Endothelial cell of umbilical vein (primary cell): ENCODE data around the gene KAZN. TPM values are rescaled to one million over a fixed set of nuclear protein-coding genes. Genes with fewer than 3 reads are reported as not detected.

Experiments used
- BruUV-seq: library from RNA; stranded (reverse); fragments of 400-500 nt; replicated peaks from 2 replicates; lab custom pipeline; 2021; lab: Mats Ljungman, UMichigan
- CTCF ChIA-PET: fragments of 300-600, 350-600 bp; sonication (Branson Sonifier 250); formaldehyde crosslinking; loops from one replicate; lab custom pipeline; 2021; ENCODE audit warnings: antibody characterized with exemption, inconsistent platforms; lab: Charles Lee
- POLR2A ChIA-PET: fragments of 300-600, 350-600 bp; sonication (Branson Sonifier 250); formaldehyde crosslinking; loops from one replicate; lab custom pipeline; 2021; ENCODE audit warnings: antibody characterized with exemption, inconsistent platforms; lab: Charles Lee
- DNase-seq: peaks from one replicate; pipeline ENCODE4 v3.0.0-alpha.2; 2011; ENCODE audit warnings: low read depth, low spot score
- FAIRE-seq: peaks from 2 replicates; lab custom pipeline; 2011; peaks lifted over from hg19 to GRCh38; lab: Jason Lieb, UNC
- H2AFZ ChIP-seq: 2 replicates; pipeline ENCODE4 v1.6.0; 2012; ENCODE audit warnings: low read depth, low read length, control low read depth, inconsistent platforms
- H3K27ac ChIP-seq: 2 replicates; pipeline ENCODE4 v1.5.1; 2011; ENCODE audit warnings: low read depth, mild to moderate bottlenecking, control low read depth, low read length, moderate library complexity; ENCODE audit not compliant: insufficient read depth
- H3K27me3 ChIP-seq, 2 experiments: 2 replicates each; pipeline versions ENCODE4 v1.6.0 to v1.6.1; 2011; ENCODE audit warnings: low read length in 2 of 2, mixed read lengths in 1 of 2; ENCODE audit not compliant: control insufficient read depth in 2 of 2, insufficient read depth in 2 of 2
- H3K36me3 ChIP-seq, 2 experiments: 2 replicates in 1 of 2; 3 replicates in 1 of 2; pipeline ENCODE4 v1.5.1; 2011; ENCODE audit warnings: low read length in 2 of 2, mild to moderate bottlenecking in 1 of 2, moderate library complexity in 1 of 2; ENCODE audit not compliant: control insufficient read depth in 2 of 2, insufficient read depth in 2 of 2; ENCODE audit errors: extremely low read depth in 1 of 2
- H3K4me1 ChIP-seq: 3 replicates; pipeline ENCODE4 v1.5.1; 2011; ENCODE audit warnings: mild to moderate bottlenecking, low read length; ENCODE audit not compliant: control insufficient read depth, insufficient read depth; ENCODE audit errors: extremely low read depth
- H3K4me2 ChIP-seq: 2 replicates; pipeline ENCODE4 v1.6.1; 2011; ENCODE audit warnings: low read length, control low read depth, mixed read lengths; ENCODE audit not compliant: insufficient read depth
- H3K4me3 ChIP-seq, 3 experiments: fragments of 200-600 bp in 1 of 3; sonication (generic), shearing (Covaris generic) in 1 of 3; replicated peaks in 1 of 3; 2 replicates each; pipeline ENCODE4 v1.5.1; 2011 to 2016; ENCODE audit warnings: control low read depth in 3 of 3, low read length in 3 of 3, mild to moderate bottlenecking in 2 of 3, inconsistent platforms in 1 of 3, low read depth in 1 of 3, moderate library complexity in 1 of 3; ENCODE audit not compliant: insufficient read depth in 1 of 3
- H3K79me2 ChIP-seq: 2 replicates; pipeline ENCODE4 v1.6.0; 2012; ENCODE audit warnings: low read length, inconsistent platforms; ENCODE audit not compliant: control insufficient read depth, insufficient read depth
- H3K9ac ChIP-seq: replicated peaks from 2 replicates; pipeline ENCODE3; 2011; ENCODE audit warnings: low read length, control low read depth; ENCODE audit not compliant: insufficient read depth; ENCODE audit errors: extremely low read depth
- H3K9me1 ChIP-seq: replicated peaks from 3 replicates; pipeline ENCODE4 v1.6.0; 2011; ENCODE audit warnings: mild to moderate bottlenecking, low read length; ENCODE audit not compliant: control insufficient read depth, insufficient read depth; ENCODE audit errors: extremely low read depth
- H3K9me3 ChIP-seq: replicated peaks from 2 replicates; pipeline ENCODE4 v1.5.1; 2012; ENCODE audit warnings: low read length, inconsistent platforms; ENCODE audit not compliant: control insufficient read depth, insufficient read depth
- H4K20me1 ChIP-seq: replicated peaks from 2 replicates; pipeline ENCODE3; 2011; ENCODE audit warnings: mild to moderate bottlenecking, low read length; ENCODE audit not compliant: control insufficient read depth, insufficient read depth; ENCODE audit errors: extremely low read depth
- CTCF ChIP-seq, 2 donors: IDR thresholded peaks; 1 replicate in 1 of 2; 2 replicates in 1 of 2; pipeline ENCODE4 v1.5.1; 2011; ENCODE audit warnings: low read length in 2 of 2, mild to moderate bottlenecking in 2 of 2, moderate library complexity in 2 of 2, control low read depth in 1 of 2, inconsistent platforms in 1 of 2, low read depth in 1 of 2; ENCODE audit not compliant: insufficient read depth in 1 of 2; ENCODE audit errors: extremely low read depth in 1 of 2
- EZH2 ChIP-seq: IDR thresholded peaks from 2 replicates; pipeline ENCODE4 v1.6.1; 2012; ENCODE audit warnings: borderline replicate concordance, low read depth, mild to moderate bottlenecking, moderate library complexity, low read length, inconsistent platforms; ENCODE audit not compliant: severe bottlenecking
- FOS ChIP-seq: IDR thresholded peaks from 2 replicates; pipeline ENCODE4 v1.6.1; 2011; ENCODE audit warnings: mild to moderate bottlenecking, low read length, moderate library complexity, borderline replicate concordance; ENCODE audit not compliant: insufficient read depth
- GATA2 ChIP-seq: IDR thresholded peaks from 2 replicates; pipeline ENCODE4 v1.7.0; 2011; ENCODE audit warnings: low read depth, mild to moderate bottlenecking, moderate library complexity, mixed read lengths, low read length; ENCODE audit not compliant: insufficient read length, insufficient read depth
- JUN ChIP-seq: IDR thresholded peaks from 2 replicates; pipeline ENCODE4 v1.6.1; 2011; ENCODE audit warnings: borderline replicate concordance, low read depth; ENCODE audit not compliant: insufficient read length, insufficient read depth
- MAX ChIP-seq: IDR thresholded peaks from 2 replicates; pipeline ENCODE4 v1.6.1; 2011; ENCODE audit not compliant: insufficient read depth, insufficient read length
- MYC ChIP-seq: IDR thresholded peaks from one replicate; pipeline ENCODE4 v1.6.1; 2011; ENCODE audit warnings: mild to moderate bottlenecking, low read depth, low read length
- POLR2A ChIP-seq: IDR thresholded peaks from 2 replicates; pipeline ENCODE4 v1.6.1; 2012; ENCODE audit warnings: low read depth, mild to moderate bottlenecking, control low read depth, low read length
- POLR2AphosphoS5 ChIP-seq: IDR thresholded peaks from 2 replicates; pipeline ENCODE4 v1.6.1; 2012; ENCODE audit warnings: low read depth, mild to moderate bottlenecking, control low read depth, low read length, moderate library complexity; ENCODE audit not compliant: insufficient read depth
- dilution Hi-C: fragments of 300-500 bp; cut with MboI; formaldehyde crosslinking; loops from one replicate; pipeline ENCODE4 v1.15.0; 2019; ENCODE audit warnings: low sequenced_read_pairs; ENCODE audit not compliant: extremely low pct_ligation_motif_present
- intact Hi-C: fragments of 100-400 bp; cut with micrococcal nuclease; formaldehyde crosslinking; loops from one replicate; pipeline ENCODE4 v1.10.0; 2022
- polyA plus RNA-seq, 4 experiments: library from polyadenylated mRNA; depleted of rRNA in 3 of 4; stranded (reverse) in 3 of 4; unstranded in 1 of 4; fragments of >200 nt; gene quantifications; 2 replicates each; pipeline versions ENCODE4 v1.2.1 to v1.2.3, GENCODE V29; 2011 to 2012; ENCODE audit warnings: missing spikeins in 1 of 4
- total RNA-seq: library from RNA; stranded (reverse); gene quantifications from 2 replicates; pipeline ENCODE4 v1.2.3, GENCODE V29; 2021

The KAZN gene
- total and polyA plus RNA-seq, 2 donors (not counting 3 experiments of a cell fraction or from before 2014, with no cell fraction given) = 1.6 to 5.8 TPM

DNA sequence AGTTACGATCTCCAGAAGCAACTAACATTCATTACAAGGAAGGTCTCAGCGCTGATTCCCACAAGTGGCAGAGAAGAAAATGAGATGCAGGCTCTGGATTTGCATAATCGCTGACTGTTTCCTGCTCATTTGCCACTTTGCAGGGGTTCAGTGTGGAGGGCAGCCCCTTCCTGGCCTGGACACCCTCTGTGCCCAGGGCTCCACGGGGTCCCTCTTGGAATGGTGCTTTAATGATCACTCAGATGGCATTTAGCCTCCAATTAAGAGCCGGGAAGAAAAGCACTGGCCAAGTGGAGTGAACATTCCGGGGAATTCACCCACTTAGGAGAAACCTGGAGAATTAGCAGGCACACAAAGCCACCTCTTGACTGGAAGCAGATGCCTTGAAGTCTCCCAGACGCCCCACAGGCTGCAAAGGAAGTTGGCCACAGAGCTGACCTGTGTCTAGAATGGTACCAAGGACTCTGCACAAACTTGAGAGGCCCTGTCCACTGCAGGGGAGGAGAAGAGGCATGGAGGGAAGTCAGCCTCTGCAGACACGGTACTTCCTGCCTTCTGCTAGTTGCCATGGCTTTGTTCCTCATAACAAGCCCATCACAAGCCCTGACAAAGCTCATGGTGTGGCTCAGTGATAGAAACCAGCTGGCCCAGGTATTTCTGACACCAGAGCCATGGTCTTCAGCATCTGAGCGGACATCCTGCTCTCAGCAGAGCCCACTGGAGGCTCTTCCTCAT lies 157.2 kb downstream of the KAZN start:
- Histone ChIP-seq H3K9me3 (peaks cover 3% of the 10 kb centered on the region), H3K4me3 (no peak overlapping the region), H2AFZ (no peak overlapping the region), H3K9ac (no peak overlapping the region), H3K27ac (no peak overlapping the region), H3K9me1 (no peaks in the 10 kb centered on the region), H3K4me1 (no peaks in the 10 kb centered on the region), H3K36me3 (no peaks in the 10 kb centered on the region), H4K20me1 (no peaks in the 10 kb centered on the region), H3K79me2 (no peaks in the 10 kb centered on the region), H3K4me2 (no peak overlapping the region), H3K27me3 (no peaks in the 10 kb centered on the region)
- FAIRE-seq (no peak), DNase-seq (no peak)
- ChIA-PET POLR2A (no interaction called here), CTCF (no interaction called here)
- no peak for TF ChIP-seq MYC
- no TSS peak for BruUV-seq
- dilution Hi-C loops (no loop called here), intact Hi-C loops (no loop called here)

GRCh38 chr1:14756589-14757285 lies 158.3 kb downstream of the KAZN start:
- H3K4me2 ChIP-seq = no peak overlapping the region
- intact Hi-C loops = no loop called here
- H3K79me2 ChIP-seq = no peaks in the 10 kb centered on the region
- CTCF ChIA-PET = no interaction called here
- dilution Hi-C loops = no loop called here
- no peaks in the 10 kb centered on the region for H3K36me3 ChIP-seq
- FAIRE-seq (no peak), DNase-seq (no peak)
- TF ChIP-seq MYC = no peak
- TF ChIP-seq JUN = no peak
- no peak for TF ChIP-seq CTCF (IDR thresholded peaks at IDR 0.05; ENCODE audit: extremely low read depth in 1 of 2, insufficient read depth in 1 of 2, low read depth in 1 of 2, low read length in 2 of 2)
- no peak for TF ChIP-seq FOS
- no peak for TF ChIP-seq EZH2
- no peak for TF ChIP-seq POLR2AphosphoS5
- no peak for TF ChIP-seq POLR2A
- no peak for TF ChIP-seq MAX
- TF ChIP-seq GATA2 = no peak
- POLR2A ChIA-PET = no interaction called here
- no peak overlapping the region for H2AFZ ChIP-seq
- H3K27me3 ChIP-seq = no peaks in the 10 kb centered on the region
- BruUV-seq = no TSS peak
- H3K9ac ChIP-seq = no peak overlapping the region
- H3K27ac ChIP-seq = no peak overlapping the region
- no peaks in the 10 kb centered on the region for H4K20me1 ChIP-seq
- no peaks in the 10 kb centered on the region for H3K9me1 ChIP-seq
- H3K4me3 ChIP-seq = no peak overlapping the region
- H3K4me1 ChIP-seq = no peaks in the 10 kb centered on the region
- H3K9me3 ChIP-seq = no peaks in the 10 kb centered on the region
